ENCODE results near the gene CNOT3. TPM values are rescaled to one million over a fixed set of nuclear protein-coding genes. Genes with fewer than 3 reads are reported as not detected.

Gene CNOT3
- total RNA-seq, 1 experiment from 2014 or later = 77.7 TPM

GRCh38 chr19:54128441-54128725 lies 9.2 kb upstream of the CNOT3 start:
- TF ChIP-seq CTCF (IDR thresholded peaks at IDR 0.05; ENCODE audit: insufficient read depth in 1 of 2, low read depth in 1 of 2, low read length in 1 of 2, severe bottlenecking in 1 of 2, unreplicated experiment in 1 of 2) = no peak
- H3K27me3 Mint-ChIP-seq (ENCODE audit: insufficient read depth, unreplicated experiment) = no peaks in the 10 kb centered on the region
- BruUV-seq (replicated peaks) = no TSS peak
- Histone ChIP-seq H3K4me3 (ENCODE audit: low read depth, low read length) (no peak overlapping the region), H3K36me3 (ENCODE audit: control insufficient read depth, insufficient read depth, low read length) (peaks cover 3% of the 10 kb centered on the region; the same call in 1 of the 2 replicates), H3K9me3 (no peaks in the 10 kb centered on the region), H3K27me3 (replicated peaks; ENCODE audit: control insufficient read depth, insufficient read depth, low read length) (no peaks in the 10 kb centered on the region), H3K4me1 (no peaks in the 10 kb centered on the region)
- no peak overlapping the region for H3K27ac Mint-ChIP-seq (ENCODE audit: unreplicated experiment)
- H3K4me3 Mint-ChIP-seq (ENCODE audit: unreplicated experiment) = no peak overlapping the region
- DNase-seq = no peak
- H3K4me1 Mint-ChIP-seq (ENCODE audit: low read depth, unreplicated experiment) = no peaks in the 10 kb centered on the region
- no peaks in the 10 kb centered on the region for H3K9me3 Mint-ChIP-seq (ENCODE audit: unreplicated experiment)
- peaks cover 36% of the 10 kb centered on the region for H3K36me3 Mint-ChIP-seq (ENCODE audit: insufficient read depth, unreplicated experiment)
- intact Hi-C loops (cut with micrococcal nuclease; ENCODE audit: unreplicated experiment) = no loop called here
- ChIA-PET CTCF (no interaction called here), POLR2A (no interaction called here)

- H3K9me3 ChIP-seq = no peaks in the 10 kb centered on the region
- intact Hi-C loops (cut with micrococcal nuclease; ENCODE audit: unreplicated experiment) = no loop called here
- peaks cover 34% of the 10 kb centered on the region for H3K36me3 Mint-ChIP-seq (ENCODE audit: insufficient read depth, unreplicated experiment)
- peaks cover 3% of the 10 kb centered on the region; the same call in 1 of the 2 replicates for H3K36me3 ChIP-seq (ENCODE audit: control insufficient read depth, insufficient read depth, low read length)
- ChIA-PET CTCF (no interaction called here), POLR2A (no interaction called here)
- no peak overlapping the region for H3K4me3 Mint-ChIP-seq (ENCODE audit: unreplicated experiment)
- no peaks in the 10 kb centered on the region for H3K4me1 ChIP-seq
- no peaks in the 10 kb centered on the region for H3K9me3 Mint-ChIP-seq (ENCODE audit: unreplicated experiment)
- H3K27me3 ChIP-seq (replicated peaks; ENCODE audit: control insufficient read depth, insufficient read depth, low read length) = no peaks in the 10 kb centered on the region
- peaks cover under 1% of the 10 kb centered on the region for H3K4me1 Mint-ChIP-seq (ENCODE audit: low read depth, unreplicated experiment)
- no TSS peak for BruUV-seq (replicated peaks)
- no peaks in the 10 kb centered on the region for H3K27me3 Mint-ChIP-seq (ENCODE audit: insufficient read depth, unreplicated experiment)
- H3K4me3 ChIP-seq (ENCODE audit: low read depth, low read length) = no peak overlapping the region
- DNase-seq = no peak
- TF ChIP-seq CTCF (IDR thresholded peaks at IDR 0.05; ENCODE audit: insufficient read depth in 1 of 2, low read depth in 1 of 2, low read length in 1 of 2, severe bottlenecking in 1 of 2, unreplicated experiment in 1 of 2) = no peak
- H3K27ac Mint-ChIP-seq (ENCODE audit: unreplicated experiment) = no peak overlapping the region
Observed at GRCh38 chr19:54128796-54129616, 8.6 kb upstream of the CNOT3 start.

- intact Hi-C loops (cut with micrococcal nuclease; ENCODE audit: unreplicated experiment) = no loop called here
- Mint-ChIP-seq H3K9me3 (ENCODE audit: unreplicated experiment) (no peaks in the 10 kb centered on the region), H3K4me3 (ENCODE audit: unreplicated experiment) (no peak overlapping the region), H3K36me3 (ENCODE audit: insufficient read depth, unreplicated experiment) (peaks cover 35% of the 10 kb centered on the region), H3K27ac (ENCODE audit: unreplicated experiment) (no peak overlapping the region), H3K4me1 (ENCODE audit: low read depth, unreplicated experiment) (peaks cover 7% of the 10 kb centered on the region), H3K27me3 (ENCODE audit: insufficient read depth, unreplicated experiment) (no peaks in the 10 kb centered on the region)
- no TSS peak for BruUV-seq (replicated peaks)
- ChIA-PET CTCF (no interaction called here), POLR2A (no interaction called here)
- peaks cover 2% of the 10 kb centered on the region; the same call in 1 of the 2 replicates for H3K36me3 ChIP-seq (ENCODE audit: control insufficient read depth, insufficient read depth, low read length)
- no peak overlapping the region for H3K4me3 ChIP-seq (ENCODE audit: low read depth, low read length)
- no peaks in the 10 kb centered on the region for H3K27me3 ChIP-seq (replicated peaks; ENCODE audit: control insufficient read depth, insufficient read depth, low read length)
- no peaks in the 10 kb centered on the region for H3K9me3 ChIP-seq
- H3K4me1 ChIP-seq = no peaks in the 10 kb centered on the region
- no peak for DNase-seq
- no peak for TF ChIP-seq CTCF (IDR thresholded peaks at IDR 0.05; ENCODE audit: insufficient read depth in 1 of 2, low read depth in 1 of 2, low read length in 1 of 2, severe bottlenecking in 1 of 2, unreplicated experiment in 1 of 2)
Observed at GRCh38 chr19:54129617-54129996, 8.0 kb upstream of the CNOT3 start.

All from Caco-2 (cell line).